Left kidney (tissue), 2 donors: ENCODE results near the gene TMEM14C. TPM values are rescaled to one million over a fixed set of nuclear protein-coding genes. Genes with fewer than 3 reads are reported as not detected.
"Not testable (repeated sequence)": the region's sequence is repeated elsewhere in the genome, so short reads cannot be mapped to it uniquely, and the experiment has no call there.

Experiments
- DNase-seq: peaks from one replicate; pipeline ENCODE4 v3.0.0-alpha.2; 2013
- polyA plus RNA-seq: library from polyadenylated mRNA; unstranded; fragments of 120-200 nt; gene quantifications from one replicate; pipeline ENCODE4 v1.2.1, GENCODE V29; 2013; ENCODE audit not compliant: insufficient read length

Gene TMEM14C
- polyA plus RNA-seq, 1 donor = 162 TPM

DNA sequence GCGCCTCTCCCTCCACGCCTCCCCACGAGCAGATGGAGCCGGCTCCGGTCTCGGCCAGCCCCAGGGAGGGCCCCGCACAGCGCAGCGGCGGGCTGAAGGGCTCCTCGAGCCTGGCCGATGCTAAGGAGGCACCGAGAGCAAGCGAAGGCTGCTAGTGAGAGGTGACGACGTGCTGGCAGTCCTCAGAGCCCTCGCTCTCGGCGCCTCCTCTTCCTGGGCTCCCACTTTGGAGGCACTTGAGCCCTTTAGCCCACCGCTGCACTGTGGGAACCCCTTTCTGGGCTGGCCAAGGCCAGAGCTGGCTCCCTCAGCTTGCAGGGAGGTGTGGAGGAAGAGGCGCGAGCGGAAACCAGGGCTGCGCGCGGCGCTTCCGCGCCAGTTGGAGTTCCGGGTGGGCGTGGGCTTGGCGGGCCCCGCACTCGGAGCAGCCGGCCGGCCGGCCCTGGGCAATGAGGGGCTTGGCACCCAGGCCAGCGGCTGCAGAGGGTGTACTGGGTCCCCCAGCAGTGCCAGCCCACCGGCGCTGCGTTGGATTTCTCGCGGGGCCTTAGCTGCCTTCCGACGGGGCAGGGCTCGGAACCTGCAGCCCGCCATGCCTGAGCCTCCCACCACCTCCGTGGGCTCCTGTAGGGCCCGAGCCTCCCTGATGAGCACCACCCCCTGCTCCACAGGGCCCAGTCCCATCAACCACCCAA, 2.5 kb upstream of the TMEM14C start:
- DNase-seq = peak; percentile 7

DNA sequence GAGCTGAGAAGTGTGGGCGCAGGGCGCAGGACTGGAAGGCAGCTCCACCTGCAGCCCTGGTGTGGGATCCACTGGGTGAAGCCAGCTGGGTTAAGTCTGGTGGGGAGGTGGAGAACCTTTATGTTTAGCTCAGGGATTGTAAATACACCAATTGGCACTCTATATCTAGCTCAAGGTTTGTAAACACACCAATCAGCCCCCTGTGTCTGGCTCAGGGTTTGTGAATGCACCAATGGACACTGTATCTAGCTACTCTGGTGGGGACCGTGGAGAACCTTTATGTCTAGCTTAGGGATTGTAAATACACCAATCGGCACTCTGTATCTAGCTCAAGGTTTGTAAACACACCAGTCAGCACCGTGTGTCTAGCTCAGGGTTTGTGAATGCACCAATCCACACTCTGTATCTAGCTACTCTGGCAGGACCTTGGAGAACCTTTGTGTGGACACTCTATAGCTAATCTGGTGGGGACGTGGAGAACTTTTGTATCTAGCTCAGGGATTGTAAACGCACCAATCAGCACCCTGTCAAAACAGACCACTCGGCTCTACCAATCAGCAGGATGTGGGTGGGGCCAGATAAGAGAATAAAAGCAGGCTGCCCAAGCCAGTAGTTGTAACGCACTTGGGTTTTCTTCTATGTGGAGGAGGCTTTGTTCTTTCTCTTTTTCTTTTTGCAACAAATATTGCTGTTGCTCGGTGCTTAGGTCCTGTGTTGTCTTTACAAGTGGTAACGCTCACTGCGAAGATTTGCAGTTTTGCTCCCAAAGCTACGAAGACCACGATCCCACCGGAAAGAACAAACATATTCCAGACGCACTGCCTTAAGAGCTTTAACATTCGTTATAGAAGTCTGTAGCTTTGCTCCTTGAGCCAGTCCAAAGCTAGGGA, 1.7 kb upstream of the TMEM14C start:
- not testable (repeated sequence) for DNase-seq

DNA sequence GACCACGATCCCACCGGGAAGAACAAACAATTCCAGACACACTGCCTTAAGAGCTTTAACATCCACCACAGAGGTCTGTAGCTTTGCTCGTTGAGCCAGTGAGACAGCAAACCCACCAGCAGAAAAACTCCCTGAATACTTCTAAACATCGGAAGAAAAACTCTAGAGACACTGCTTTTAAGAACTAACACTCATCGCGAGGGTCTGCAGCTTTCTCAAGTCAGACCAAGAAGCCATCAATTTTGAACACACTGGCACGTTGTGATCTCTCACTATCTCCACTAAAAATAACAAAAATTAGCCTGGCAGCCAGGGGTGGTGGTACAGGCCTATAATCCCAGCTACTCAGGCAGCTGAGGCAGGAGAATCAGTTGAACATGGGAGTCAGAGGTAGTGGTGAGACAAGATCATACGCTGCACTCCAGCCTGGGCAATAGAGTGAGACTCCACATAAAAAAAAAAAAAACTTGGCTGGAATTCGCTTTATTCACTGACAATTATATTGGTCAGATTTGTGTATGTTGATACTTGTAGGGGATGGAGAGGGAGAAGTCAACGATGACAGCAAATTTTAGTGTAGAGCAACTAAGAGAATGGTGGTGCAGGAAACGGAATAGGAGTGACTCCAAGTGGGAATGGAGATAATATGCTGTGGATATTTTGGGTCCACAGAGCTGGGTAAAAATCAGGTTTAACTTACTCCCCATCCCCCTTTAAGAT, 860 bp upstream of the TMEM14C start:
- no peak for DNase-seq

DNA sequence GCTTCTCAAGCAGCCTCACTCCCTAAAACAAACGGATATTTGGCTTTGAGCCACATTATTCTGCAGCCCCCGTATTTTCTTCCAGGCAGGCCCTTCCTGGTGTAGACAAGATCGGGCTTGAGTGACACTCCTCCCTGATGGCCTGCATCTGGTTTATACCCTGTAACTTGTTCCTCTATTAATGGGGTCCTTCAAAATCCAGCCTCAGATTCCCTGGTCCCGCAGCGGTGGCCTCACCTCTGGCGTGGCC, 375 bp upstream of the TMEM14C start:
- DNase-seq = no peak

DNA sequence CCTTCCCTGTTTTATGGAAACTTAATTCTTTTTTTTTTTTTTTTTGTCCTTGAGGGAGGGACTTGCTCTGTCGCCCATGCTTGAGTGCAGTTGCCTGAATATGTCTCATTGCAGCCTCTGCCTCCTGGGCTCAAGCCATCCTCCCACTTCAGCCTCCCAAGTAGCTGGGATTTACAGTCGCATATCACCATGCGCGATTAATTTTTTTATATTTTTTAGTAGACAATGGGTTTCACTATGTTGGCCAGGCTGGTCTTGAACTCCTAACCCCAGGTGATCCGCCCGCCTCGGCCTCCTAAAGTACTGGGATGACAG, 654 bp downstream of the TMEM14C start:
- DNase-seq = no peak

DNA sequence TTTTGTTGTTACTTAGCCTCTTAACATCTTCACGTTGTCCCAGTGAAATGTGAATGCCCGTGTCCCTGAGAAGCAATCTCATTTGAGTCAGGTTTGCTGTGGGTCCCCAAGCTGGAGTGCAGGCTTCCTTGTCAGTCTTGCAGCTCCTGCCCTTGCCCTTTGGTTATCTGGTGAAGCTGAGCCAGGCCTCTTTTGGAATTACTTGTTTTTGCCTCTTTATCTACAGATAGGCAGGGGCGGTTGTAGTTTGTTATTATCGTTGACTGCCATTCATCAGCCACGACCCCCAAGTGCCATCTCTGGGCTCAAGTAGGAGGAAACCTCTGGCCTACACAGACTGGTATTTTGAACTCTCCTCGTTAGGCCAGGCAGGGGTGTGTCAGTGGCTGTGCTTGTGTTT, 2.2 kb downstream of the TMEM14C start:
- no peak for DNase-seq

DNA sequence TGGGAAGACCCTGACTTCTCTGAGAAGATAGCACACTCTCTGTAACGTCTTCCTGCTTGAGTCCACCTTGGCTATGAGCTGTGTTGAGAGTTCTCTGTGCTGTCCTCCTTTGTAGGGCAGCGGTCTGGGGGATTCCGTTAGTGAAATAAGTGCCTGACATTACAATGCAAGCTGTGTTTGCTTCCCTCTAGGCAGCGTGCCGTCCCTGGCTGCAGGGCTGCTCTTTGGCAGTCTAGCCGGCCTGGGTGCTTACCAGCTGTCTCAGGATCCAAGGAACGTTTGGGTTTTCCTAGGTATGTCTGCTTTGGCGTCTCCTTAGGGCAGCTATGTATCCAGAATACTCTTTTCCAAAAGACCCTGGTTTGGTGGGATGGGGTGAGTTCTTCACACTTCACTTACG, 2.8 kb downstream of the TMEM14C start:
- no peak for DNase-seq

DNA sequence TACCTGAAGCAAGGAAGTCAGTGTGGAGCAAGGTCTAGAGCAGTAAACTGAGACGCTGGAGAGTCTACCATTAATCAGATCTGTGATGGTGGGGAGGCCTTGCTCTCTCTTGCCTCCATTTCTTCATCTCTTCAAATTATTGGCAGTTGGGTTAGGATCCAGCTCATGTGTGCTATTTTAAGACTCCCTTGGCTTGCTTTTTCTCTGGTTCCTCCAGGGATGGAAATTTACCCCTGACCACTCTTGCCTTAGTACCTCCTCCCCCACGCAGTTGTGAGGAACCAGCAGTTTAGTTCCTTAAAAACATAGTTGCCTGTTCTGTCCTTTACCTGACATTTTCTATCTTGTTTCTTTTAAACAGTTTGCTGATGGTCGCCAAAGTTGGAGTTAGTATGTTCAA, 7.4 kb downstream of the TMEM14C start:
- no peak for DNase-seq

DNA sequence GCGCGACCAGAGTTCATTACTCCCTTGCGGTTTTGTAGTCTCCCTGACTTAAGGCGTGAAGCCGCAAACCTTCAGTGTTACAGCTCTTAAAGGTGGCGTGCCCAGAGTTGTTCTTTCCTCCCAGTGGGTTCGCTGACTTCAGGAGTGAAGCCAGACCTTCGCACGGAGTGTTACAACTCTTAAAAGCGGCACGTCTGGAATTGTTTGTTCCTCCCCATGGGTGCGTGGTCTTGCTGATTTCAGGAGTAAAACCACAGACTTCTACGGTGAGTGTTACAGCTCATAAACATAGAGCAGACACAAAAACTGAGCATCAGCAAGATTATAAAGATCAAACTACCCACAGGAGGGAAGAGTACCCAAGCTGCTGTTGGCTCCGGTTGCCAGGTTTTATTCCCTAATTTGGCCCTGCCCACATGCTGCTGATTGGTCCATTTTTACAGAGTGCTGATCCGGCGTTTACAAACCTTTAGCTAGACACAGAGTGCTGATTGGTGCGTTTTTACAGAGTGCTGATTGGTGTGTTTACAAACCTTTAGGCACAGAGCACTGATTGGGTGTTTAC, 10.4 kb downstream of the TMEM14C start:
- DNase-seq = no peak

DNA sequence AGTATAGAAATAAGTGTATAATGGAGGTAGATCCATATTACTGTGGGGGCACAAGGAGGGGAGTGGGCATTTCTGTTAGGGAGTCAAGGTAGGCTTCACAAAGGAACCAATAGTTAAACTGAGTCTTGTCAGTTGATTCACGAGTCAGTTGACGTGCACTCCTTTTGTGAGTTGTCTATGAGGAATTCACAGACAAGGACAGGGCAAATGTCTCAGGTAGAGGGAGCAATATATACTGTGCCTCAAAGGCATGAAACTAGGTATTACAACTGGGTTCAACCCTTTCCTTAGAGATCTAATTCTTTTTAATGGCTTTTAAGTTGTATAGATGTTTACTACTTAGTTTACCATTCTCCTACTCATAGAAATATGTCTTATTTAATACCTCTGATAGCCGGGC, 11.0 kb downstream of the TMEM14C start:
- no peak for DNase-seq

DNA sequence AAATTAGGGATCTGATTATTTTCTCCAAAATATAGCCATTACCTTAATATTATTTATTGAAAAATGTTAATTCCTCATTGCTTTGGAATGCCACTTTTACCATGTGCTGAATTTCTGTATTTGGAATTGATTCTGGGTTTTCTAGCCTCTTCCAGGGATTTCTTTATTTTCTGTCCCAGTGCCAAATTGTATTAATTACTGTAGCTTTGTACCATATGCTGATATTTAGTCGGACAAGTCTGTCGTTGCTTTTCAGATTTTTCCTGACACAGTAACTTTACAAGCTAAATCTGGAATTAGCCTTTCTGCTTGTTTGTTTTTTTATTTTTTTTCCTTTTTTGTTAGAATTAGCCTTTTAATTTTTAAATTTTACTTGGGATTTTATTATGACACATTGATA, 13.9 kb downstream of the TMEM14C start:
- DNase-seq = no peak

DNA sequence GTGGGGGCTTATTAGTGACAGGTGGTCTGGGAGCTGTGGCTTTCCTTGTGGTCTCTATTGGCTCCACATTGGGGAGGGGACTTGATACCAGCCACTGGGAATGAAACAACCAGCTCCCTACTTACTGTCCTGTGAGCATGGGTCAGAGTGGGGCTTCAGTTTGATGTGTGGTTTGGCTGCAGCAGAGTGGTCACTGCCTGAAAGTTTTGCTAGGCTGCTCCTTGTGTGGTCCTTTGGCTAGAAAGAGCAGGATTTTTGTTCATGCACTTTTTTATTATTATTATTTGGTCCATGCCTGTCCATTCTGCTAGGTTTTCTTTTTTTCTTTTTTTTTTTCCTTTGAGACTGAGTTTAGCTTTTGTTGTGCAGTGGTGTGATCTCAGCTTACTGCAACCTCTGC, 17.2 kb downstream of the TMEM14C start:
- DNase-seq = no peak

DNA sequence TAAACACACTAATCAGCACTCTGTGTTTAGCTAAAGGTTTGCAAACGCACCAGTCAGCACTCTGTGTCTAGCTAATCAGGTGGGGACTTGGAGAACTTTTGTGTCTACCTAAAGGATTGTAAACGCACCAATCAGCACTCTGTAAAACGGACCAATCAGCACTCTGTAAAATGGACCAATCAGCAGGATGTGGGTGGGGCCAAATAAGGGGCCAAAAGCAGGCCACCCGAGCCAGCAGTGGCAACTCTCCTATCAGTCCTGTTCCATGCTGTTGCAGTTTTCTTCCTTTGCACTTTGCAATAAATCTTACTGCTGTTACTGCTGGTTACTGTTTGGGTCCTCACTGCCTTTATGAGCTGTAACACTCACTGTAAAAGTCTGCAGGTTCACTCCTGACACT, 18.8 kb downstream of the TMEM14C start:
- not testable (repeated sequence) for DNase-seq

DNA sequence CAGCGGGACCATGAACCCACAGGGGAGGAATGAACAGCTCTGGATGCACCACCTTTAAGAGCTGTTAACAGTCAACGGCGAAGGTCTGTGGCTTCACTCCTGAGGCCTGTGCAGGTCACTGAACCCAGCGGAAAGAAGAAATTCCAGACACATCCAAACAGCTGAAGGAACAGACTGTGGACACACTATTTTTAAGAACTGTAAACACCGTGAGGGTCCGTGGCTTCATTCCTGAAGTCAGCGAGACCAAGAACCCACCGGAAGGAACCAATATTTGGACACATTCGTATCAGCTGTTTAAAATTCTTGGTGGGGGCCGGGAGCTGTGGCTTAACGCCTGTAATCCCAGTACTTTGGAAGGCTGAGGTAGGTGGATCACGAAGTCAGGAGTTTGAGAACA, 19.4 kb downstream of the TMEM14C start:
- no peak for DNase-seq

DNA sequence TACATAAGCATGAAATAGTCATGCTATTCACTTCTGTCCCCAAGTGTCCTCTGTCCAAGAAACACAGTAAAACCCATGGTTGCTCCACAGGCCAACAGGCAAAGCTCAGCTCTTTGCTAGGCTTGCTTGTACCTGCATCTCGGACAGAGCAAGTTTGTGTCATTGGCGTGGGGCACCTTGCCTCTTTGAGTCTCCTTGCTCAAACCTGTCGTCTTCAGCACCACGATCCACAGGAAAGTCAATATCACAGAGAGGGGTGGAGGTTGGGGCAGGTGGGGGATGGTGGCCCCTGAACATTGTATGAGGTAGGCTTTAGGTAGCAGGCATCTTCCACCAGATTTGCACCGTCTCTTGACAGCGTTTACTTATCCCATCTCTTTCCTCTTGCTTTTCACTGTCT, 20.6 kb downstream of the TMEM14C start:
- no peak for DNase-seq

DNA sequence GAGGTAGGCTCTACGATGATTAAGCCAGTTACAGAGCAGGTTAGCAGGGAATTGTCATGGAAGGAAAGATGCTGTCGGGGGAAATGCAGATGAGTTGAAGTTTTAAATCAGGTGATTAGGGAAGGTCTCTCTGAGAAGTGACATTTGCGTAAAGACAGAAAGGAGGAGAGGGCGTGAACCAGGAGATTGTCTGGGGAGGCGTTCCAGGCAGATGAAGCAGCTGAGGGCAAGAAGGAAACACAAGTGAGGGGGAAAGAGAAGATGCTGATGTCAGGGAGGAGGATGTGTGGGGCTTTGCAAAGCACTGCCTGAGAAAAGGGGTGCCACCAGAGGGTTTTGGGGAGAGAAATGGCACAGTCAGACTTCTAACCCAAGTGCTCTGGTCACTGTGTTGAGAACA, 22.2 kb downstream of the TMEM14C start:
- no peak for DNase-seq

DNA sequence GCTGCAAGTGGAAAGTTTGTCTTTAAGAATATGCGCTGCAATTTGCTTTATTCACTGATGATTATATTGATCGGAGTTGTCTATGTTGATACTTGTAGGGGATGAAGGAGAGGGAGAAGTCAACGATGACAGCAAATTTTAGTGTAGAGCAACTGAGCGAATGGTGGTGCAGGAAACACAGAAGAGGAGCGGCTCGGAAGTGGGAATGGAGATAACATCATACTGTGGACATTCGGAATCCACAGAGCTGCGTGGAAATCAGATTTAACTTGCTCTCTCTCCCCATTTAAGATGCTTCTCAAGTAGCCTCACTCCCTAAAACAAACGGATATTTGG, 24.0 kb downstream of the TMEM14C start:
- no peak for DNase-seq

DNA sequence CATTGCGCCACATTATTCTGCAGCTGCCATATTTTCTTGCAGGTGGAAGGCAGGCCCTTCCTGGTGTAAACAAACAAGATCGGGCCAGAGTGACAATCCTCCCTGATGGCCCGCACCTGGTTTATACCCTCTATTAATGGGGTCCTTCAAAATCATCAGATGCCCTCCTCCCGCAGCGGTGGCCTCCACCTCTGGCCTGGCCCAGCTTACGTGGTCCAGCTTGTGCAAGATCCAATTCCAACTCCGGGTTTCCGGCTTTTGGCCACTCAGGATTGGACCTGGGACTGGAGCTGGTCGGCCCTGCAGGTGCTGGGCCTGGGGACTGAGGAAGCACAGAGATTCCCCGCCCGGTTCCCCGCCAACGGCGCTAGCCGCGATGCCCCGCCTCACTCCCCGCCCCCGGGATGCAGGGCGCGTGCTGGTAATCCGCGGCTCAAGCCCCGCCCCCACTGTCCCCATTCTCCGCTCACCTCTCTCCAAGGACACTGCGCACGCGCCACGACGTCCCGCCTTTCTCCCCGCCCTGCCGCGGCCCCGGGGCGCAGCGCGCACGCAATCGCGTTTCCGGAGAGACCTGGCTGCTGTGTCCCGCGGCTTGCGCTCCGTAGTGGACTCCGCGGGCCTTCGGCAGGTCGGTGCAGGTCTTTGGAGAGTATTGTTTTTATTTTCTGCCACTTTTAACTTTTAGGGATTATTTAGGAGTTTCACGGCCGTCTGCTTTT, 24.5 kb downstream of the TMEM14C start, which contains the start of gene TMEM14B:
TSS of gene TMEM14B (plus strand) at position 555 of the 722 bp plus-strand sequence. CDS start 1,441 bp downstream, outside the sequence.
- peak; percentile 97 for DNase-seq

DNA sequence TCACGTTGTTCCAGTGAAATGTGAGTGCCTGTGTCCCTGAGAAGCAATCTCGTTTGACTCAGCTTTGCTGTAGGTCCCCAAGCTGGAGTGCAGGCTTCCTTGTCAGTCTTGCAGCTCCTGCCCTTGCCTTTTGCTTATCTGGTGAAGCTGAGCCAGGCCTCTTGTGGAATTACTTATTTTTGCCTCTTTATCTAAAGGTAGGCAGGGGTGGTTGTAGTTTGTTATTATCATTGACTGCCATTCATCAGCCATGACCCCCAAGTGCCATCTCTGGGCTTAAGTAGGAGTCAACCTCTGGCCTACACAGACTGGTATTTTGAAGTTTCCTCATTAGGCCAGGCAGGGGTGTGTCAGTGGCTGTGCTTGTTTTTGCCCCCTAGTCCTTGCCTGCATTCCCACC, 26.9 kb downstream of the TMEM14C start:
- no peak for DNase-seq

DNA sequence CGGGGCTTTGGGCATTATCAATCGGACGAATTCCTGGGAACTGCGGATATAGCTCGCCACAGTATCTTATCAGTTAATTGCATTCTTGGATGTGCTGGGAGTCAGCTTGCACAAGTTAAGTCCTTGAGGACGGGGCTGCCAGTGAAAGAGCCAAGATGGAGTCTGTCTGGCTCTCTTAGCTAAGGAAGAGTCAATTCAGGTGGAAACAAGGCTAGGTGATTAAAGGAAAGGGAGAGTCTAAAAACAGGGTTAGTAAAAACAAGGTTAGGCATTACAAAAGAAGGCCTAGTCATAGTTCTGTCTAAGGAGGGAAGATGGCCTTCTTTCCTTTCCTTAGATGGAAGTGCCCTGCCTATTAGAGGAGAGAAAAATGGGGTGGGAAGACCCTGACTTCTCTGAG, 27.7 kb downstream of the TMEM14C start:
- not testable (repeated sequence) for DNase-seq

DNA sequence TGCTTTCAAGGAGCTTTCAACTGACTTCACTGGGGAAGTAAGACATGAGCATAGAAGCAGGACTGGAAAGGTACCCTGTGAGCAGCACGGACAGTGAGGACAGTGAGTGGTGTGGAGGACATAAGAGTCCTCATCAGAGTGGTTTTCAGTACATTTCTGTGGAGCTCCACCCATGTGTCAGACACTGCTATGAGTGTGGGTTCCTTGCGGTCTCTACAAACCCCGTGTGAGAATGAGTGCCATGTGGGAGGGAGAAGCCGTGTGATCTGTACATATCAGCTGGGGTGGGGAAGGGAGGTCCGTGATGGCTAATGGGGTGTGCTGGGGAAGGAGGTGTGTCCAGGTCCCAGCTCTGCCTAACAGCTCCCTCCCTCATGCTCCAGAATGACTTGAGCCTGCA, 28.9 kb downstream of the TMEM14C start:
- not testable (repeated sequence) for DNase-seq

DNA sequence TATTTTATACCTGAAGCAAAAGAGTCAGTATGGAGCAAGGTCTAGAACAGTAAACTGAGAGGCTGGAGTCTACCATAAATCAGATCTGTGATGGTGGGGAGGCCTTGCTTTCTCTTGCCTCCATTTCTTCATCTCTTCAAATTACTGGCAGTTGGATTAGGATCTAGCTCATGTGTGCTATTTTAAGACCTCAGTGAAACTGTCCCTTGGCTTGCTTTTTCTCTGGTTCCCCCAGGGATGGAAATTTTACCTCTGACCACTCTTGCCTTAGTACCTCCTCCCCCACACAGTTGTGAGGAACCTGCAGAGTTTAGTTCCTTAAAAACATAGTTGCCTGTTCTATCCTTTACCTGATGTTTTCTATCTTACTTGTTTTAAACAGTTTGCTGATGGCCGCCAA, 33.2 kb downstream of the TMEM14C start:
- no peak for DNase-seq
